SK-N-SH (cell line): Measurements from ENCODE around the gene LRRC8D.

ENCODE experiments used
- CTCF ChIP-seq: fragments of 200-600 bp; sonication (generic); IDR thresholded peaks from 2 replicates; pipeline ENCODE4 v1.6.1; 2017; ENCODE audit warnings: antibody characterized with exemption, mild to moderate bottlenecking, moderate library complexity
- EP300 ChIP-seq, 2 experiments: IDR thresholded peaks; 2 replicates each; pipeline versions ENCODE4 v1.4.0 to v1.6.1; 2012; ENCODE audit warnings: borderline replicate concordance in 1 of 2, low read depth in 1 of 2, low read length in 1 of 2

GRCh38 chr1:89883030-89883379, 62.2 kb downstream of the LRRC8D start:
- TF ChIP-seq CTCF (no peak), EP300 (IDR thresholded peaks at IDR 0.05; ENCODE audit: borderline replicate concordance in 1 of 2, low read depth in 1 of 2, low read length in 1 of 2) (no peak)
